Measurements from ENCODE around the gene SPRR2G. TPM values are rescaled to one million over a fixed set of nuclear protein-coding genes. Genes with fewer than 3 reads are reported as not detected.
"Not testable (repeated sequence)": the region's sequence is repeated elsewhere in the genome, so short reads cannot be mapped to it uniquely, and the experiment has no call there.

Gene SPRR2G
- total RNA-seq, 1 donor from 2014 or later: not detected

GRCh38 chr1:153113416-153113815 lies 37.3 kb downstream of the SPRR2G start, which contains the start of gene SPRR2F:
Gene SPRR2F (minus strand): TSS chr1:153113516. CDS start chr1:153112733, 783 bp downstream.
- no peak for TF ChIP-seq CTCF (IDR thresholded peaks at IDR 0.05; ENCODE audit: unreplicated experiment)
- H3K4me3 Mint-ChIP-seq (ENCODE audit: low read depth): no peak within 1 kb of the TSS
- no peaks in the 10 kb centered on the region for H3K4me1 Mint-ChIP-seq (ENCODE audit: low read depth)
- no peaks in the 10 kb centered on the region for H3K36me3 Mint-ChIP-seq (ENCODE audit: insufficient read depth)
- H3K27me3 Mint-ChIP-seq: no peaks in the 10 kb centered on the region
- peaks cover 1% of the 10 kb centered on the region for H3K9me3 Mint-ChIP-seq (ENCODE audit: low read depth)
- no peak for DNase-seq (ENCODE audit: low spot score, unreplicated experiment)
- no peak within 1 kb of the TSS for H3K27ac Mint-ChIP-seq

- not testable (repeated sequence) for H3K9me3 Mint-ChIP-seq (ENCODE audit: low read depth); H3K4me1 Mint-ChIP-seq (ENCODE audit: low read depth); H3K27ac Mint-ChIP-seq; H3K27me3 Mint-ChIP-seq; DNase-seq (ENCODE audit: low spot score, unreplicated experiment); H3K4me3 Mint-ChIP-seq (ENCODE audit: low read depth); H3K36me3 Mint-ChIP-seq (ENCODE audit: insufficient read depth)
Observed at GRCh38 chr1:153112454-153112853, 38.2 kb downstream of the SPRR2G start.

GRCh38 chr1:153100245-153100644 lies 50.4 kb downstream of the SPRR2G start:
- TF ChIP-seq CTCF (IDR thresholded peaks at IDR 0.05; ENCODE audit: unreplicated experiment): no peak
- Mint-ChIP-seq H3K9me3 (ENCODE audit: low read depth) (peaks cover 6% of the 10 kb centered on the region), H3K27me3 (no peaks in the 10 kb centered on the region), H3K4me3 (ENCODE audit: low read depth) (no peak overlapping the region), H3K4me1 (ENCODE audit: low read depth) (no peaks in the 10 kb centered on the region), H3K27ac (no peak overlapping the region), H3K36me3 (ENCODE audit: insufficient read depth) (no peaks in the 10 kb centered on the region)
- DNase-seq (ENCODE audit: low spot score, unreplicated experiment): no peak

Other genes with a start within 250 kb of the SPRR2G start
- not detected in 2 replicates for gene IVL, start 242.3 kb downstream of the SPRR2G start, total RNA-seq
- not detected in 2 replicates for gene SPRR5, start 203.7 kb downstream of the SPRR2G start, total RNA-seq
- not detected in 2 replicates for gene SPRR4, start 180.2 kb downstream of the SPRR2G start, total RNA-seq
- not detected in 2 replicates for gene SPRR1A, start 166.8 kb downstream of the SPRR2G start, total RNA-seq
- not detected in 2 replicates for gene SPRR3, start 149.1 kb downstream of the SPRR2G start, total RNA-seq
- gene SPRR1B, start 119.7 kb downstream of the SPRR2G start, total RNA-seq: not detected in 2 replicates
- gene SPRR2D, start 109.8 kb downstream of the SPRR2G start, total RNA-seq: not detected in 2 replicates
- gene SPRR2A, start 93.4 kb downstream of the SPRR2G start, total RNA-seq: not detected in 2 replicates
- gene SPRR2B, start 79.3 kb downstream of the SPRR2G start, total RNA-seq: not detected in 2 replicates
- not detected in 2 replicates for gene SPRR2E, start 56.4 kb downstream of the SPRR2G start, total RNA-seq
- gene SPRR2F, start 37.4 kb downstream of the SPRR2G start, total RNA-seq: 1.7 and 4.0 TPM in 2 replicates
- gene LELP1, start 52.5 kb upstream of the SPRR2G start, total RNA-seq: not detected in 2 replicates
- gene PRR9, start 66.7 kb upstream of the SPRR2G start, total RNA-seq: not detected in 2 replicates
- not detected in 2 replicates for gene LORICRIN, start 108.8 kb upstream of the SPRR2G start, total RNA-seq
- gene PGLYRP3, start 162.1 kb upstream of the SPRR2G start, total RNA-seq: not detected in 2 replicates
- not detected in 2 replicates for gene PGLYRP4, start 198.0 kb upstream of the SPRR2G start, total RNA-seq
- gene S100A9, start 207.0 kb upstream of the SPRR2G start, total RNA-seq: 0.91 and 0.95 TPM in 2 replicates
- not detected in 2 replicates for gene S100A12, start 224.7 kb upstream of the SPRR2G start, total RNA-seq
- gene S100A8, start 240.2 kb upstream of the SPRR2G start, total RNA-seq: not detected in 2 replicates

All from progenitor cell of endocrine pancreas (in vitro differentiated cells).